GM21447 (cell line): ENCODE measurements around the gene DLG1.

Experiments used
- ATAC-seq: cut with Tn5 transposase; IDR thresholded peaks from one replicate; pipeline ENCODE4 v1.9.1; 2021; ENCODE audit not compliant: unreplicated experiment

DLG1 gene

GRCh38 chr3:197019535-197019934 lies 278.9 kb downstream of the DLG1 start:
- no peak for ATAC-seq

- no peak for ATAC-seq
Observed at GRCh38 chr3:197019021-197019420, 279.4 kb downstream of the DLG1 start.

GRCh38 chr3:197017003-197017402 lies 281.4 kb downstream of the DLG1 start:
- ATAC-seq = no peak

GRCh38 chr3:197015790-197016736 lies 282.3 kb downstream of the DLG1 start:
- ATAC-seq = no peak

GRCh38 chr3:197014942-197015575 lies 283.4 kb downstream of the DLG1 start:
- no peak for ATAC-seq

GRCh38 chr3:197014024-197014423 lies 284.4 kb downstream of the DLG1 start:
- no peak for ATAC-seq

GRCh38 chr3:197012540-197012883 lies 285.9 kb downstream of the DLG1 start:
- ATAC-seq = no peak

- no peak for ATAC-seq
Observed at GRCh38 chr3:197011780-197012539, 286.5 kb downstream of the DLG1 start.

GRCh38 chr3:197010556-197011351 lies 287.7 kb downstream of the DLG1 start:
- ATAC-seq = no peak

- ATAC-seq = no peak
Observed at GRCh38 chr3:197009532-197010019, 288.8 kb downstream of the DLG1 start.

- no peak for ATAC-seq
Observed at GRCh38 chr3:197008436-197009209, 289.8 kb downstream of the DLG1 start.

GRCh38 chr3:197007953-197008352 lies 290.5 kb downstream of the DLG1 start:
- ATAC-seq = no peak

- no peak for ATAC-seq
Observed at GRCh38 chr3:197007296-197007940, 291.0 kb downstream of the DLG1 start.

- ATAC-seq = no peak
Observed at GRCh38 chr3:197006860-197007259, 291.6 kb downstream of the DLG1 start.

GRCh38 chr3:197006446-197006845 lies 292.0 kb downstream of the DLG1 start:
- ATAC-seq = no peak

- peak; percentile 9 for ATAC-seq
Observed at GRCh38 chr3:197003461-197004385, 294.7 kb downstream of the DLG1 start.

GRCh38 chr3:197002701-197003454 lies 295.5 kb downstream of the DLG1 start:
- peak; percentile 66 for ATAC-seq
